HEK293T (cell line): Measurements from ENCODE around the gene CD33.
"Not testable (repeated sequence)": the region's sequence is repeated elsewhere in the genome, so short reads cannot be mapped to it uniquely, and the experiment has no call there.

ENCODE experiments used
- CTCF ChIA-PET: fragments of 350-600 bp; formaldehyde crosslinking; extraction: SDS; loops from one replicate; lab custom pipeline; 2021; ENCODE audit warnings: antibody characterized with exemption, inconsistent platforms; lab: Yijun Ruan, JAX
- POLR2A ChIA-PET: fragments of 350-600 bp; formaldehyde crosslinking; extraction: SDS; loops from one replicate; lab custom pipeline; 2020; ENCODE audit warnings: antibody characterized with exemption, inconsistent platforms; lab: Yijun Ruan, JAX
- DNase-seq: peaks from one replicate; pipeline ENCODE4 v3.0.0; 2012; ENCODE audit warnings: mixed read lengths; ENCODE audit errors: extremely low spot score
- ARNT ChIP-seq: fragments of 450-650 bp; IDR thresholded peaks from 2 replicates; pipeline ENCODE4 v1.6.1; 2017; ENCODE audit warnings: mild to moderate bottlenecking
- BHLHE40 ChIP-seq: fragments of 450-650 bp; IDR thresholded peaks from 2 replicates; pipeline ENCODE4 v1.6.1; 2016; ENCODE audit warnings: mild to moderate bottlenecking, moderate library complexity, borderline replicate concordance
- CTBP1 ChIP-seq: fragments of 450-650 bp; IDR thresholded peaks from 2 replicates; pipeline ENCODE4 v1.6.1; 2016; ENCODE audit warnings: borderline replicate concordance
- ELF4 ChIP-seq: fragments of 450-650 bp; IDR thresholded peaks from 2 replicates; pipeline ENCODE4 v1.6.1; 2017; ENCODE audit warnings: antibody characterized with exemption
- FOXA1 ChIP-seq: fragments of 450-650 bp; IDR thresholded peaks from 2 replicates; pipeline ENCODE4 v1.6.1; 2016; ENCODE audit warnings: mild to moderate bottlenecking
- FOXK2 ChIP-seq: fragments of 450-650 bp; IDR thresholded peaks from 2 replicates; pipeline ENCODE4 v1.6.1; 2016; ENCODE audit warnings: mild to moderate bottlenecking
- FOXM1 ChIP-seq: fragments of 450-650 bp; IDR thresholded peaks from 2 replicates; pipeline ENCODE4 v1.6.1; 2017; ENCODE audit warnings: mild to moderate bottlenecking, borderline replicate concordance
- HDGF ChIP-seq: fragments of 450-650 bp; IDR thresholded peaks from 2 replicates; pipeline ENCODE4 v1.6.1; 2017; ENCODE audit warnings: antibody characterized with exemption, borderline replicate concordance
- L3MBTL2 ChIP-seq: fragments of 450-650 bp; conservative IDR thresholded peaks from 2 replicates; pipeline ENCODE4 v1.6.1; 2016; ENCODE audit warnings: mild to moderate bottlenecking
- LEF1 ChIP-seq: fragments of 450-650 bp; IDR thresholded peaks from 2 replicates; pipeline ENCODE4 v1.6.1; 2017; ENCODE audit warnings: mild to moderate bottlenecking, borderline replicate concordance
- NFRKB ChIP-seq: fragments of 450-650 bp; IDR thresholded peaks from 2 replicates; pipeline ENCODE4 v1.6.1; 2016; ENCODE audit warnings: mild to moderate bottlenecking, moderate library complexity
- PKNOX1 ChIP-seq: fragments of 450-650 bp; IDR thresholded peaks from 2 replicates; pipeline ENCODE4 v1.6.1; 2016
- SP1 ChIP-seq: fragments of 450-650 bp; IDR thresholded peaks from 2 replicates; pipeline ENCODE4 v1.6.1; 2017
- SUZ12 ChIP-seq: fragments of 450-650 bp; IDR thresholded peaks from 2 replicates; pipeline ENCODE4 v1.6.1; 2016; ENCODE audit warnings: mild to moderate bottlenecking
- TARDBP ChIP-seq: fragments of 450-650 bp; IDR thresholded peaks from 2 replicates; pipeline ENCODE4 v1.6.1; 2016
- ZNF384 ChIP-seq: fragments of 450-650 bp; IDR thresholded peaks from 2 replicates; pipeline ENCODE4 v1.6.1; 2016

The CD33 gene

GRCh38 chr19:51224898-51225393 lies at the start of gene CD33:
CD33 (plus strand) TSS chr19:51225080; CDS start chr19:51225119, 39 bp downstream.
- DNase-seq, POLR2A ChIA-PET, CTCF ChIA-PET: not testable (repeated sequence)

DNA sequence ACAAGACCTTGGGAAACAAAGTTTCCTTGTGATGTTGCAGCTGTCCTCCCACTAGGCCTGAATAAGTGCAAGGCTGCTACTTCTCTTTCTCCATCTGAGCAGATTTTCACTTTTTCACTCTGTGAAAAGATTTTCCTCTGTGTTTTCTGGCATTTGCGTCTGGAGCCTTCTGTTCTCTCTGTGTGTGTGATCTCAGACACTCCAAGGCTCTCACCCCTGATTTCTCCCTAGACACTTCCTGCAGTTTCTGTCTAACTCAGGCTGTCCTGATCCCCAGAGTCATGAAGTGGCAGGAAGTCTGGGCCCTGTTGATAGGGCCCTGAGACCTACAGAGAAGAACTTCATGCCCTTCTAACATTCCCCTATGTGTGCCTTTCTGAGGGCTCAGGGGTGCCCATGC lies 45.6 kb upstream of the CD33 start:
- no peak for DNase-seq
- POLR2A ChIA-PET, result no interaction called here
- TF ChIP-seq SUZ12, result no peak
- no peak for TF ChIP-seq L3MBTL2
- CTCF ChIA-PET, result no interaction called here

GRCh38 chr19:51181377-51181912 lies 43.4 kb upstream of the CD33 start:
- CTCF ChIA-PET, result no interaction called here
- DNase-seq, result no peak
- no peak for TF ChIP-seq FOXK2
- TF ChIP-seq L3MBTL2, result no peak
- TF ChIP-seq BHLHE40, result no peak
- no peak for TF ChIP-seq FOXA1
- TF ChIP-seq ZNF384, result no peak
- TF ChIP-seq SUZ12, result no peak
- POLR2A ChIA-PET, result no interaction called here

DNA sequence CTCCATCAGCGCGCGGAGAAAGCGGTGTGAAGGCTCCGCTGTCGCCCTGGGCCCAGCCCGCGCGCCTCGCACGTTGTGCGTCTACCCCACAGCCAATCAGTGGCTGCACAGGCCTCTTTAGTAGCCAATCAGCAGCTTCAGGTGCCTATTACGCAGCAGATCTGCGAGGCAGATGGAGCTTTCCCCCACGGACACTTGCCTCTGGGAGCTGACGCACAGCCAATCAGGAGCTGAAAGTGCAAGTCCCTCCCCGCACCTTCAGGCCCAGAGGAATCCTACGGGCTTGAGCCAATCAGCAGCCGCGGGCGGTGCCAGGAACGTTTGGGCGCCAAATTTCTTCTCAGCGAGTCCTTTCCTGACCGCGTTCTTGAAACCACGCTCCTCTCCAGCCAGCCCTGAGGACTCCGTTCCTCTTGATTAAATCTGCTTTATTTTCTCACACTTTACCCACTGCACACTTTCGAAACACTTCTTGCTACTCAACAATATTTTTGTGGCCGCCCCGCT lies 42.9 kb upstream of the CD33 start:
- TF ChIP-seq HDGF, result no peak
- TF ChIP-seq FOXA1, result no peak
- TF ChIP-seq SP1, result no peak
- TF ChIP-seq CTBP1, result no peak
- TF ChIP-seq L3MBTL2, result no peak
- no peak for TF ChIP-seq ELF4
- no peak for TF ChIP-seq NFRKB
- TF ChIP-seq BHLHE40, result no peak
- TF ChIP-seq TARDBP, result no peak
- TF ChIP-seq PKNOX1, result no peak
- TF ChIP-seq ARNT, result no peak
- TF ChIP-seq SUZ12, result no peak
- no peak for TF ChIP-seq FOXM1
- TF ChIP-seq LEF1, result no peak
- TF ChIP-seq FOXK2, result no peak
- no peak for TF ChIP-seq ZNF384

DNA sequence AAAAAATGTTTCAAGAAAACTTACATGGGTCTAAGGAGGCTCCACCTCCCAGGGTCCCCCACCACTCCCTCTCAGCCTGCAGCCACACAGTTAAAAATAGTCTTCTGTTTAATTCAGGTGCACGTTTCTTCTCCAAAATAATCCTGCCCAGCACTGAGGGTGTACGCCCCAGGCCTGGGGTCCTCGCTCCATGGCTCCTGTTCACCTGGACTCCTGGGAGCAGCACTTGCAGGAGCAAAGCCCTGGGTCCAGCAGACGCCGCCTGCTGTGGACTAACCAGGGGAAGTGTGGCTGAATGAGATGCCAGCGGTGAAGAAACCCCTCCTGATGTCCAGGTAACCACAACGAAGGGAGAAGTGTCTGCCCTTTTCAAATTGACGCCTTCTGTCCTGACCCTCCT lies 41.3 kb upstream of the CD33 start:
- DNase-seq, result no peak
- POLR2A ChIA-PET, result no interaction called here
- no peak for TF ChIP-seq TARDBP
- TF ChIP-seq FOXM1, result no peak
- no peak for TF ChIP-seq PKNOX1
- TF ChIP-seq BHLHE40, result no peak
- no peak for TF ChIP-seq SUZ12
- no peak for TF ChIP-seq ZNF384
- TF ChIP-seq ARNT, result no peak
- TF ChIP-seq FOXA1, result no peak
- no peak for TF ChIP-seq FOXK2
- CTCF ChIA-PET, result no interaction called here

More for the DNA sequence above, 42.9 kb upstream of the CD33 start:
- CTCF ChIA-PET, result no interaction called here
- POLR2A ChIA-PET, result no interaction called here
- DNase-seq, result no peak

- DNase-seq, result no peak
- CTCF ChIA-PET, result no interaction called here
These were observed 39.6 kb upstream of the CD33 start for GRCh38 chr19:51185069-51185867.

More at GRCh38 chr19:51185069-51185867, 39.6 kb upstream of the CD33 start:
- TF ChIP-seq LEF1 (no peak), L3MBTL2 (no peak), NFRKB (no peak), ZNF384 (no peak), BHLHE40 (no peak), FOXK2 (no peak), CTBP1 (no peak), TARDBP (no peak), SP1 (no peak), ARNT (no peak), HDGF (no peak), FOXM1 (no peak), PKNOX1 (no peak), SUZ12 (no peak), ELF4 (no peak), FOXA1 (no peak)
- POLR2A ChIA-PET, result no interaction called here
